Naive thymus-derived CD4-positive, alpha-beta T cell (primary cell): ENCODE data around the gene SYNRG. TPM values are rescaled to one million over a fixed set of nuclear protein-coding genes. Genes with fewer than 3 reads are reported as not detected.

Experiments used
- ATAC-seq: fragments of 150-1000 bp; cut with Tn5 transposase; 2 replicates; pipeline ENCODE4 v1.10.0; 2021; ENCODE audit warnings: mild to moderate bottlenecking, moderate library complexity
- CTCF ChIA-PET: fragments of 350-600 bp; sonication (Branson Sonifier 250); formaldehyde crosslinking; loops from one replicate; lab custom pipeline; 2021; ENCODE audit warnings: antibody characterized with exemption; lab: Charles Lee
- POLR2A ChIA-PET: fragments of 350-600 bp; sonication (Branson Sonifier 250); formaldehyde crosslinking; loops from one replicate; lab custom pipeline; 2021; ENCODE audit warnings: antibody characterized with exemption, inconsistent platforms; lab: Charles Lee
- DNase-seq, 9 donors: peaks; one replicate each; pipeline versions ENCODE4 v3.0.0 to v3.0.0-alpha.2; 2020 to 2022; ENCODE audit warnings: mixed read lengths in 1 of 9
- H3K27ac ChIP-seq: one replicate; pipeline ENCODE4 v1.7.0; 2013; ENCODE audit warnings: mild to moderate bottlenecking, low read depth, low read length, moderate library complexity
- H3K27me3 ChIP-seq, 2 donors: one replicate each; pipeline ENCODE4 v1.7.0; 2013; ENCODE audit warnings: low read length in 2 of 2, mild to moderate bottlenecking in 2 of 2, moderate library complexity in 2 of 2; ENCODE audit not compliant: control insufficient read depth in 2 of 2, insufficient read depth in 2 of 2
- H3K36me3 ChIP-seq, 3 experiments: 1 replicate in 2 of 3; 2 replicates in 1 of 3; pipeline ENCODE4 v1.7.0; 2013; ENCODE audit warnings: low read length in 3 of 3, mild to moderate bottlenecking in 3 of 3, moderate library complexity in 1 of 3; ENCODE audit not compliant: insufficient read depth in 3 of 3, control insufficient read depth in 2 of 3
- H3K4me1 ChIP-seq, 2 donors: one replicate each; pipeline ENCODE4 v1.7.0; 2013; ENCODE audit warnings: low read length in 2 of 2, mild to moderate bottlenecking in 2 of 2, moderate library complexity in 1 of 2; ENCODE audit not compliant: control insufficient read depth in 2 of 2, insufficient read depth in 2 of 2
- H3K4me3 ChIP-seq: 2 replicates; pipeline ENCODE4 v1.7.0; 2013; ENCODE audit warnings: mild to moderate bottlenecking, low read length
- H3K9me3 ChIP-seq, 3 experiments: 1 replicate in 2 of 3; 2 replicates in 1 of 3; pipeline ENCODE4 v1.7.0; 2013; ENCODE audit warnings: low read length in 3 of 3; ENCODE audit not compliant: control insufficient read depth in 2 of 3
- H3K27ac Mint-ChIP-seq, 9 donors: one replicate each; pipeline ENCODE4 v1.8.0; 2020 to 2022; ENCODE audit warnings: mixed read lengths in 9 of 9, mild to moderate bottlenecking in 8 of 9, moderate library complexity in 5 of 9, inconsistent platforms in 2 of 9
- H3K27me3 Mint-ChIP-seq, 5 donors: one replicate each; pipeline ENCODE4 v1.8.0; 2021 to 2022; ENCODE audit warnings: mixed read lengths in 5 of 5, mild to moderate bottlenecking in 1 of 5
- H3K36me3 Mint-ChIP-seq, 5 donors: one replicate each; pipeline ENCODE4 v1.8.0; 2020 to 2022; ENCODE audit warnings: mixed read lengths in 5 of 5, mild to moderate bottlenecking in 3 of 5, inconsistent platforms in 1 of 5
- H3K4me1 Mint-ChIP-seq, 7 donors: one replicate each; pipeline ENCODE4 v1.8.0; 2020 to 2022; ENCODE audit warnings: mixed read lengths in 7 of 7, mild to moderate bottlenecking in 3 of 7, inconsistent platforms in 1 of 7
- H3K4me3 Mint-ChIP-seq, 10 donors: one replicate each; pipeline ENCODE4 v1.8.0; 2020 to 2022; ENCODE audit warnings: mild to moderate bottlenecking in 10 of 10, mixed read lengths in 10 of 10, moderate library complexity in 6 of 10, inconsistent platforms in 2 of 10
- H3K9me3 Mint-ChIP-seq, 11 donors: one replicate each; pipeline ENCODE4 v1.8.0; 2020 to 2022; ENCODE audit warnings: mixed read lengths in 11 of 11, mild to moderate bottlenecking in 4 of 11, inconsistent platforms in 1 of 11, moderate library complexity in 1 of 11
- intact Hi-C, 2 donors: fragments of 100-400 bp; cut with micrococcal nuclease; formaldehyde crosslinking; loops; one replicate each; pipeline ENCODE4 v1.15.1; 2023
- polyA plus RNA-seq, 2 donors: library from polyadenylated mRNA; unstranded; fragments of 300-500 nt; fragmentation: Illumina TruSeq; gene quantifications; one replicate each; pipeline ENCODE4 v1.2.3, GENCODE V29; 2021
- total RNA-seq, 6 experiments: library from RNA in 5 of 6; stranded (reverse) in 5 of 6; gene quantifications; 1 replicate in 5 of 6; 2 replicates in 1 of 6; pipeline ENCODE4 v1.2.3 and lab custom pipeline; 2021 to 2026

SYNRG gene
- total and polyA plus RNA-seq, 7 experiments from 2014 or later = 70.9 to 146 (median 100) TPM

DNA sequence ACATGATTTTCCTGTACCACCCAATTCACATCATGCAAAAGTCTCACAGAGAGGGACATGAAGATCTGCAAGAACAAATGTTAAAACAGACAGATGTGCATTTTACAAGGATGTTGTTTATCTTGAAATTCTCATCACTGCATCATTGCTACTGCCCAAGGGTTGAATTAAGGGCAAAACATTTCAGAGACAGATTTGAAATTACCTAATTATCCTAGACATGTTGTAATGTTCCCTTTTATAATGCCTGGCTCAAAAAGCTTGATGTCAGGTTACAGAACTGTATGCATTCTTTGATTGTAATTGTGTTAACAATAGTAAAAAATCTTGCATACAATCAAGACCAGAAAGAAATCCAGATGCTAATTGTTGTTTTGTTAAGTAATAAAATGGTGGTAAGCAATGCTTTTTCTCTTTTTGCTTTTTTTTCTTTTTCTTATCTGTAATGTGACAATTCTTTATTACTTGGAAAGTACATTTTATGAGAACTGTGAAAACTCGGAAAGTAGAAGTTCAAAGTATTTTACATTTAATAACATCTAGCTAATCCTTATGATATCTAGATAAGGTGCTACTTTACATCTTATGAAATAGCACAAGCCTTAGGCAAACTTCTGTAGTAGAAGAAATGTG is 123.2 kb downstream of the SYNRG start:
- no peak overlapping the region for H3K4me3 ChIP-seq
- peaks cover 13 to 36% (median 21%) of the 10 kb centered on the region in 7 donors for H3K4me1 Mint-ChIP-seq
- no peaks in the 10 kb centered on the region for H3K36me3 ChIP-seq
- H3K4me3 Mint-ChIP-seq = no peak overlapping the region
- H3K4me1 ChIP-seq = peaks cover 15 to 20% of the 10 kb centered on the region in 2 donors
- H3K27ac Mint-ChIP-seq = no peak overlapping the region
- POLR2A ChIA-PET = no interaction called here
- H3K9me3 Mint-ChIP-seq = peaks cover 0 to 2% (median 0%) of the 10 kb centered on the region in 11 donors
- no peaks in the 10 kb centered on the region for H3K9me3 ChIP-seq
- H3K27me3 ChIP-seq = no peaks in the 10 kb centered on the region
- ATAC-seq (no peak), DNase-seq (no peak)
- CTCF ChIA-PET = no interaction called here
- H3K27me3 Mint-ChIP-seq = peaks cover 0 to 3% (median 0%) of the 10 kb centered on the region in 5 donors
- intact Hi-C loops = loop anchor here in 1 of 2 donors (5.0 kb wide), 1 partner anchor 764 kb away; no protein-coding TSS in a partner anchor
- no peaks in the 10 kb centered on the region for H3K36me3 Mint-ChIP-seq
- no peak overlapping the region for H3K27ac ChIP-seq

DNA sequence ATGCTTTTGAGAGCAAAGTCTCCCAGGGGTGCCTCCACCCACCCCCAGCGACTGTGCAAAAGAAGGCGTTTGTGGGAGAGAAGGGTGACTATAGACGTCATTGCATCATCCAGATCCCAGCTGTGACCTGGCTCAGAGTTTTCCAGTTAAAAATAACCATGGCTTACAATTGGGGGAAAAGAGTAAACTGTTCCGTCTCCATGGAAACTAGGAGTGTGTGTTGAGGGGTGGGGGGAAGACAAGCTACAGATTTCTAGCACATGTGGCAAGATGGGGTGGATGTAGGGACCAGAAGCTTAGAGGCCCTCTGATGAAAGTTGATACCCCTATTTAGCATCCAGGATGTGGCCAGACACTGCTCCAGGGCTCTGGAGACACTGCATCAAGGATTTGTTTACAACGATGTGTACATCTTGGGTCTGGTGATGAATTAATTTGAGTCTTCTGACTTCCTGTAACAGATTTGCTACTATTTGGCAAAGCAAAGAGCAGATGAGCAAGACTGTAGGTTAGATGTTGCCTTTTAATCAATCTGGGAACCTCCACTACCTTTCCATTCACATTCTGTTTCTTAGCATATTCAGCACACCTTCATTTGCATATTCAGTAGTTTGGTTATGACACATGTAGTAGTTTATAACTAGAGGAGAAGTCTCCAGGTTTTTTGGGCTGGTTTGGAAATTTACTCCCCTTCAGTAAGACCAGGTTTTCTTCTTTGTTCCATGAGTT is 125.7 kb downstream of the SYNRG start:
- Histone ChIP-seq H3K9me3 (no peaks in the 10 kb centered on the region), H3K4me1 (peaks cover 5% of the 10 kb centered on the region in 2 donors), H3K36me3 (peaks cover 0 to 6% (median 0%) of the 10 kb centered on the region in 3 experiments), H3K4me3 (no peak overlapping the region), H3K27me3 (no peaks in the 10 kb centered on the region), H3K27ac (no peak overlapping the region)
- intact Hi-C loops = no loop called here
- ATAC-seq = no peak
- ChIA-PET CTCF (no interaction called here), POLR2A (no interaction called here)
- Mint-ChIP-seq H3K9me3 (no peaks in the 10 kb centered on the region), H3K27ac (peak overlapping the region in 1 of 9 donors; percentile 16), H3K36me3 (peaks cover 0 to 7% (median 2%) of the 10 kb centered on the region in 5 donors), H3K4me3 (no peak overlapping the region), H3K4me1 (peaks cover 5 to 21% (median 6%) of the 10 kb centered on the region in 7 donors), H3K27me3 (peaks cover 0 to 3% (median 0%) of the 10 kb centered on the region in 5 donors)
- DNase-seq = no peak

DNA sequence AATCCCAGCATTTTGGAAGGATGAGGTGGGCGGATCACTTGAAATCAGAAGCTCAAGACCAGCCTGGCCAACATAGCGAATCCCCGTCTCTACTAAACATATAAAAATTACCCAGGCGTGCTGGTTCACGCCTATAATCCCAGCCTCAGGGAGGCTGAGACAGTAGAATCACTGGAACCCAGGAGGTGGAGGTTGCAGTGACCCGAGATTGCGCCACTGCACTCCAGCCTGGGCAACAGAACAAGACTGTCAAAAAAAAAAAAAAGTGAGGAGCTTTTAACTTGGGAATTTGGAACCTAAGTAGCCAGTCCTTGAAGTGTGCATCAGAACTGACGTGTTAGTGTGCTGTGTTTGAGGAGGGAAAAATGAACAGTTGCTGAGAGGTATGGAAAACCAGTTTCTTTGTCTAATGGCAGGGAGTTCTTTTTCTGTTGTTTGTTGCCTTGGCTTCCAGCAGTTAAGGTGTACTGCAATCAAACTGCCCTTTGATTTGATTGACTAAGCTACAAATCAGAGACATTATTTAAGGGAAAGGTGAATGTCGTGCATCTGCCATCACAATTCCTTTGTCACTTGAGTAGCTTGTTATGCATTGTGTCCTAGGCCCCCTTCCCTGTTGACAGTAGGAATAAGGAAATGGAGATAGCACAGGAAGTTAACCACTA is 128.1 kb downstream of the SYNRG start:
- H3K27ac Mint-ChIP-seq = peak overlapping the region in 3 of 9 donors; percentile 22 to 52 (median 31)
- intact Hi-C loops = no loop called here
- peaks cover 0 to 22% (median 9%) of the 10 kb centered on the region in 5 donors for H3K36me3 Mint-ChIP-seq
- ATAC-seq = no peak
- H3K4me3 Mint-ChIP-seq = no peak overlapping the region
- H3K4me1 Mint-ChIP-seq = peaks cover 0 to 11% (median 0%) of the 10 kb centered on the region in 7 donors
- no peaks in the 10 kb centered on the region for H3K9me3 Mint-ChIP-seq
- Histone ChIP-seq H3K9me3 (no peaks in the 10 kb centered on the region), H3K4me3 (no peak overlapping the region), H3K27me3 (no peaks in the 10 kb centered on the region), H3K36me3 (peaks cover 4 to 26% (median 6%) of the 10 kb centered on the region in 3 experiments), H3K4me1 (no peaks in the 10 kb centered on the region), H3K27ac (no peak overlapping the region)
- no peak for DNase-seq
- H3K27me3 Mint-ChIP-seq = no peaks in the 10 kb centered on the region
- ChIA-PET POLR2A (no interaction called here), CTCF (no interaction called here)

DNA sequence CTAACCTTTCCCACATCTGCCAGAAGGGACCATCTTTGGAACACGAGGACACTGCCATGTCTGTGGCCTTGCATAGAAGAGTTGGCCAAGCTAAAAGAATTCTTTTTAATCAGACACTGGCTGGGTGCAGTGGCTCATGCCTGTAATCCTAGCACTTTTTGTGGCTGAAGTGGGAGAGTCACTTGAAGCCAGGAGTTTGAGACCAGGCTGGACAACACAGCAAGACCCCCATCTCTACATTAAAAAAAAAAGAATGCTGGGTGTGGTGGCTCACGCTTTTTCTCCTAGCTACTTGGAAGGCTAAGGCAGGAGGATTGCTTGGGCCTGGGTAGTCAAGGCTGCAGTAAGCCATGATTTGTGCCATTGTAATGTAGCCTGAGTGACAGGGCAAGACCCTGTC is 128.8 kb downstream of the SYNRG start:
- no peaks in the 10 kb centered on the region for H3K27me3 ChIP-seq
- no peak overlapping the region for H3K4me3 Mint-ChIP-seq
- no peak for DNase-seq
- POLR2A ChIA-PET = no interaction called here
- intact Hi-C loops = no loop called here
- peaks cover 0 to 9% (median 0%) of the 10 kb centered on the region in 7 donors for H3K4me1 Mint-ChIP-seq
- H3K4me1 ChIP-seq = no peaks in the 10 kb centered on the region
- H3K36me3 Mint-ChIP-seq = peaks cover 4 to 28% (median 9%) of the 10 kb centered on the region in 5 donors
- H3K27ac Mint-ChIP-seq = no peak overlapping the region
- no peak overlapping the region for H3K27ac ChIP-seq
- H3K27me3 Mint-ChIP-seq = no peaks in the 10 kb centered on the region
- H3K9me3 ChIP-seq = no peaks in the 10 kb centered on the region
- no peak for ATAC-seq
- no peaks in the 10 kb centered on the region for H3K9me3 Mint-ChIP-seq
- no peak overlapping the region for H3K4me3 ChIP-seq
- CTCF ChIA-PET = no interaction called here
- H3K36me3 ChIP-seq = peaks cover 5 to 33% (median 6%) of the 10 kb centered on the region in 3 experiments

DNA sequence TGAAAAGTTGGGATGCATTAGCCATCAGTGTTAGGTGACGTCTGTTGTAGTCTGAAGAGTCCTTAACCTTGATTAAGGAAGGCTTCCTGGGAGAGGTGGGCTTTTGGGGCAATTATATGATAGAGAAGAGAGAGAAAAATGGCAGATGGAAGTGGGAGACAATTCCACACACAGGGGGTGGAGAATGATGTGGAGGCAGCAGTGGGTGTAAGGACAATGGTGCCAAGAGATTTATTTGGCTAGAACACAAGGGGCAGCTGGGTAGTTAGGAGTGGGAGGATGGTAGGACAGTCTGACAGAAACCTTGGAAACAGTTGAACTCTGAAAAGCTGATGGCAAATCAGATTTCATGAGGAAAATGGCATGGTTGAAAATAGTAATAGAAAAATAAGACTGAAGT is 130.2 kb downstream of the SYNRG start:
- H3K4me3 Mint-ChIP-seq = no peak overlapping the region
- H3K27ac ChIP-seq = no peak overlapping the region
- peak overlapping the region in 1 of 9 donors; percentile 23 for H3K27ac Mint-ChIP-seq
- H3K27me3 Mint-ChIP-seq = no peaks in the 10 kb centered on the region
- no peaks in the 10 kb centered on the region for H3K4me1 ChIP-seq
- H3K27me3 ChIP-seq = no peaks in the 10 kb centered on the region
- POLR2A ChIA-PET = no interaction called here
- CTCF ChIA-PET = no interaction called here
- ATAC-seq (no peak), DNase-seq (no peak)
- intact Hi-C loops = no loop called here
- H3K4me1 Mint-ChIP-seq = peaks cover 0 to 9% (median 0%) of the 10 kb centered on the region in 7 donors
- no peaks in the 10 kb centered on the region for H3K9me3 ChIP-seq
- peaks cover 4 to 33% (median 9%) of the 10 kb centered on the region in 5 donors for H3K36me3 Mint-ChIP-seq
- no peak overlapping the region for H3K4me3 ChIP-seq
- H3K9me3 Mint-ChIP-seq = no peaks in the 10 kb centered on the region
- H3K36me3 ChIP-seq = peaks cover 6 to 42% (median 10%) of the 10 kb centered on the region in 3 experiments

DNA sequence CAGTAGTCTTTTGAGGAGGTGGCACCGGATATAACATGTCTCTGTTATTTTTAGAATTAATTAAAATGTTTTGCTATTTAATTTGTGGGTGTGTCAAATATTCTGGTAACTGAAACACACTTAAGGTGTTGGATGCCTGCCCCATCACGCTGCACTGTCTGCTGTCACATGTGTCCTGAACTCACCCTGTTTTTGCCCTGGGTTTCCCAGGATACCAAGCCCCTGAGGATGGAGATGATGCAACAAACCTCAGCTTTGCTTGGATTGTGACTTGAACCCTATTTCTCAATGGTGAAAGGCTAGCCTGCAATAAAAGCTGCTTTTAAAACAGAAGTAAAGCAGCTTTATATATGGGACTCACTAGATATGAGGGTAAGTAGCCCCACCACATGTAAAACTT is 131.0 kb downstream of the SYNRG start:
- no peaks in the 10 kb centered on the region for H3K27me3 Mint-ChIP-seq
- intact Hi-C loops = no loop called here
- Histone ChIP-seq H3K4me1 (no peaks in the 10 kb centered on the region), H3K27ac (no peak overlapping the region), H3K4me3 (no peak overlapping the region), H3K27me3 (no peaks in the 10 kb centered on the region), H3K36me3 (peaks cover 6 to 50% (median 15%) of the 10 kb centered on the region in 3 experiments), H3K9me3 (no peaks in the 10 kb centered on the region)
- DNase-seq = no peak
- peaks cover 0 to 2% (median 0%) of the 10 kb centered on the region in 7 donors for H3K4me1 Mint-ChIP-seq
- ChIA-PET POLR2A (no interaction called here), CTCF (no interaction called here)
- H3K36me3 Mint-ChIP-seq = peaks cover 4 to 41% (median 13%) of the 10 kb centered on the region in 5 donors
- no peak overlapping the region for H3K27ac Mint-ChIP-seq
- H3K4me3 Mint-ChIP-seq = no peak overlapping the region
- ATAC-seq = no peak
- H3K9me3 Mint-ChIP-seq = no peaks in the 10 kb centered on the region
